Stimulated activated CD8-positive, alpha-beta memory T cell treated with anti-CD3 and anti-CD28 coated beads, Interleukin-12 subunit alpha, Interleukin-12 subunit beta, amount 100 ng/mL, for 24 hours (primary cell): ENCODE results near the gene PSMA6.
"Not testable (repeated sequence)": the region's sequence is repeated elsewhere in the genome, so short reads cannot be mapped to it uniquely, and the experiment has no call there.

ENCODE experiments used
- DNase-seq: peaks from one replicate; pipeline ENCODE4 v3.0.0-alpha.2; 2020; ENCODE audit errors: extremely low read depth

PSMA6 gene

GRCh38 chr14:35320472-35320871 is 28.3 kb downstream of the PSMA6 start:
- no peak for DNase-seq

DNA sequence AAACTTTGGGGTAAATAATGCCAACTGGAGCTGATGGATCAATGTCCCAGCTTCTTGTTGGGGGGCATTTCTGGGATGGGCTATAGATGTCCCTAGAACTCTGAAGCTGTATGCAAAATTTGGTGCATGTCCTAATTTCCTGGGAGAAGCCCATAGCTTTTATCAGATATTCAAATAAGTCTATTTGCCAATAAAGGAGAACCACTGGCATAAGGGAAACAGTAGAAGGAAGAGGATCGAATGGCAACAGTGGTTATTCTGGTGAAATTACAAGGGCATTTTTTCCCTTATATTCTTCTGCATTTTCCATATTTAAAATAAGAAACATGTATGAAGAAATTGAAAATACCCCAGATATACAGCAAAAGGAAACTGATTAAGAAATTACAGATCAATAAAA is 34.2 kb downstream of the PSMA6 start:
- DNase-seq = no peak

DNA sequence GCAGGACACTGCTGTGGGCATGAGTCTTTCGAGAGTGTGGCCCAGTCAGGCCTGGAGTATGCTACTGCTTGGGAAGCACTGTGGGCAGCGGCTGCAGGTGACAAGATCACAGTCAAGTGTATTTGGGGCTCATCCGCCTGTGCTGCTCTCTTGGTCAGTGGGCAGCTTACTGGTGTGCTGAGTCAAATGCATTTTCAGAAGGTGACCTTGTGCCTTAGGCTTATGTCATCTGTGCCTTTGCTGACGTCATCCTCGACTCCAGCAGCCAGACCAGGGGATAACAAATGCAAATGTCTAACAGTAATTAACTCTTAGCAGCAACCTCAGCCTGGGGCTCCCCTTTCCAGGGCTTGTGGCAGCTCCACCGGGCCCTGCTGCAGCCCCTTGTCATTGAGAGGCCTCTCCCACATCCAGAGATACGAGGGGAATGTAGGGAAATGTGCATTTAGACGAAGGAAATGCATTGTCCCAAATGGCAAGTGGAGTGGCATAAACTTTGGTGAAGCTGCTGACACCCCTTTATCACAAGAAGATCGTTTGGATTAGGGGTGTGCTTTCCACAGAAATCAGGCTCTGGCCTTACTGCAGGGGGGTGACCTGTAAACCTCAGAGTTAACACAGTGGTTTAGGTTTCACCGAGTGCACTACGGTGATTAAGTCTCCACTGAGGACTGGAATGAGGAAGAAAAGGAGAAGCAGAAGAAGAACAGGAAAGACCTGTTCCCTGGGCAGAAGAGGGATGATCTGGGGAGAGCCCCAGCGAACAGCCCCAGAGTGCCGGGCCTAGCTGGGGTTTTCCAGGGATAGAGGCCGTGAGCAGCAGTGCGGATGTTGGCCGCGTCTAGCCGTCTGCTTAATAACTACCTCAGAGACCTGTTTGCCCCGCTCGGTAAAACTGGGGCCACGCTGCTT is 39.7 kb downstream of the PSMA6 start:
- no peak for DNase-seq

- DNase-seq = no peak
These were observed 40.5 kb downstream of the PSMA6 start for GRCh38 chr14:35332517-35333263.

GRCh38 chr14:35333264-35333730 is 41.1 kb downstream of the PSMA6 start:
- no peak for DNase-seq

GRCh38 chr14:35333797-35334743 is 41.9 kb downstream of the PSMA6 start:
- DNase-seq = no peak

- DNase-seq = no peak
These were observed 43.4 kb downstream of the PSMA6 start for GRCh38 chr14:35335388-35336092.

DNA sequence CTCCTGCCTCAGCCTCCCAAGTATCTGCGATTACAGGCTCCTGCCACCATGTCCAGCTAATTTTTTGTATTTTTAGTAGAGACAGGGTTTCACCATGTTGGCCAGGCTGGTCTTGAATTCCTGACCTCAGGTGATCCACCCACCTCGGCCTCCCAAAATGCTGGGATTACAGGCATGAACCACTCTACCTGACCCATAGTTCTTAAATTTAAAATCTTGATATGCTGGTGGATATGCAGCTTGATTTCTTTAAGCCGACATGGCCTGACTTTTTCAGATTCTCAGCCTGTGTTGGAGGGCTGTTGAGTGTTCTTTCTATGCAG is 44.0 kb downstream of the PSMA6 start:
- not testable (repeated sequence) for DNase-seq

DNA sequence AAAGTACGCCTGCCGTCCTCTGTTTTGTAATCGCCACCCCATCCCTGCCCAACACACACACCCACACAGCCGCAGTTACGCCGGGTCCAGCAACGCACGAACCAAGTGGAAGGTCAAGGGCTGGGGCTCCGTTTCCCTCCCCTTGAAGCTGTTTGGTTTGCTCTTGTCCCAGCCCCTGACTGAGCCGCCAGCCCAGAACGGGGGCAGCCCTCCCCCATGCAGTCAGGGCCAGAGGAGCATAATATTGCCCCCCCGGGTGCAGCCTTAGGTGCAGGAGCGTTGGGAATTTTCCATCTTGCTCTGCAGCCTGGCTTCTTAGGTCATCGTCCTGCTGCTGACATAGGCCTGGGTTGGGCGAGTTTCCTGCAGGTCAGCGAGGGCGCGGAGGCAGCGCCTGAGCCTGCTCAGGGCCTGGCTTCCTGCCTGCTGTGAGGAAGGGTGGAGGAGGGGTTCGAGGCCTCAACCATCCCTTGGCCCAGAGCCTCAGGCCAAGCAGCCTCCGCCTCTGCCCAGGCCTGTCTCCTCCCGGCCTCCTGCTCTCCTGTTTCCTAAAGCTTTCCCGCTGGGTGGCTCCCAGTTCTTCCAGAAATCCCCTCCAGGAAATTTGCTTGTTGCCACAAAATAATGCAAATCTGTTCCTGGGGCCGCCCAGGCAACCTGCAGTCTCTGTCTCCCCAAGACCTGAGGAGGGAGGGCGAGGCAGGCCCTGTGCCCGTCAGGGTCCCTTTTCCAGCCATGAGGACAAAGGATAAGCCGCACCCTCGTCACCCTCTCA is 44.5 kb downstream of the PSMA6 start:
- DNase-seq = no peak

GRCh38 chr14:35337269-35338255 is 45.4 kb downstream of the PSMA6 start:
- DNase-seq = no peak

DNA sequence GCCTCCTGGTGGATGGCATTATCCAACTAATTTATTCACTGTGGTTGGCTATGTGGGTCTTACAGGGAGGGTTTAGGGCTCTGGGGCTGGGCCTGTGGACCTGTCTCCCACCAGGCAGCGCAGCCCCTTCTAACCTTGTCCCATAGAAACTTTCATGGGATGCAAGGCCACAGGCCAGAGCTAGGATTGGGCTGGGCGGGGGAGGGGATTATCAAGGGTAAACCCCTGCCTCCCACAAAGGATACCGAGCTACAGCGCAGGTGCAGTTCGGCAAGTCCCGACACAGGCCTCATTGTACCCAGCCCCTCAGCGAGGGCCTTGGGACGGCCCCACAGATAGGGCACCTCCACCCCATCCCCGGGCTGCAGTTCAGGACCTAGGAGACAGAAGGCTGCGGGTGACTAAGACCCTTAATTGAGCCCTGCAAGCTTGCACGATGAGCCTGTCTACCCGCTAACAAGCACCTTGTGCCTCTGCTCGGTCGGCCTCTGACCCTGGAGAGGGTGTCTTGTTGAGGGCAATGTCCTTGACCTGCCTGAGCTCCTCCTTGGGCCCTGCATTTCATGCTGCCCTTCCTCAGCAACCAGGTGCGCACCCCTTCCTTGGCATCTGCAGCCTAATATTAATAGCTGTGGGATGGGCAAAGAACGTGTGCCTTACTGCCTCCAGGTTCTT is 46.7 kb downstream of the PSMA6 start:
- DNase-seq = no peak

DNA sequence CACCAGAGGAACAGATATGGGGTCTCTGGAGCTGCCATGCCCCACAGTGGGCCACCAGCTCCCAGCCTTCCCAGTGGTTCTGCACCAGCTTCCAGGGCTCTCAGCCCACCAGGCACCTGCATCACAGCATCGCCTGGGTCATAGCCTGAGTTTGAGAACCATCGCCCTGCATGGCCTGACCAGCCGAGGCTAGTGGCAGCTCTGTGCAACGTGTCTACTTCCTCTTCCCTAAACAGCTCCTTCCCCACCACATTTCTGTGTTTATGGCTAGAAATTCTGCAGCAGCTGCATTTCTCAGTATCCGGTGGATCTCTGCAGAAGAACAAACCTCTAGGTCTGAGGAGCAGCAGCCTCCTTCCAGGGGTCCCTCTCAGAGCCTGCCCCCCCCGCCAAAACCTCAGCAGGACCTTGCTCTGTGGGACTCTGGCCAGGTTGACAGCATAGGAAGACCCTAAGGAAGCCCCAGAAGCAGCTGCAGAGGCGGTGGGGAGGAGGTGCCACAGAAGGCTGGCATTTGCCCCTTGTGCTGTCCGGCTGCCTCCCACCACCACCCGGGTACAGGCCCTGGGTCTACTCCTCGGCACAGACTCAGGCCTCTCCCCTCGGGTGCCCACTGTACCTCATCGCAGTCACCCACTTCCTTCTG is 47.7 kb downstream of the PSMA6 start:
- DNase-seq = no peak

DNA sequence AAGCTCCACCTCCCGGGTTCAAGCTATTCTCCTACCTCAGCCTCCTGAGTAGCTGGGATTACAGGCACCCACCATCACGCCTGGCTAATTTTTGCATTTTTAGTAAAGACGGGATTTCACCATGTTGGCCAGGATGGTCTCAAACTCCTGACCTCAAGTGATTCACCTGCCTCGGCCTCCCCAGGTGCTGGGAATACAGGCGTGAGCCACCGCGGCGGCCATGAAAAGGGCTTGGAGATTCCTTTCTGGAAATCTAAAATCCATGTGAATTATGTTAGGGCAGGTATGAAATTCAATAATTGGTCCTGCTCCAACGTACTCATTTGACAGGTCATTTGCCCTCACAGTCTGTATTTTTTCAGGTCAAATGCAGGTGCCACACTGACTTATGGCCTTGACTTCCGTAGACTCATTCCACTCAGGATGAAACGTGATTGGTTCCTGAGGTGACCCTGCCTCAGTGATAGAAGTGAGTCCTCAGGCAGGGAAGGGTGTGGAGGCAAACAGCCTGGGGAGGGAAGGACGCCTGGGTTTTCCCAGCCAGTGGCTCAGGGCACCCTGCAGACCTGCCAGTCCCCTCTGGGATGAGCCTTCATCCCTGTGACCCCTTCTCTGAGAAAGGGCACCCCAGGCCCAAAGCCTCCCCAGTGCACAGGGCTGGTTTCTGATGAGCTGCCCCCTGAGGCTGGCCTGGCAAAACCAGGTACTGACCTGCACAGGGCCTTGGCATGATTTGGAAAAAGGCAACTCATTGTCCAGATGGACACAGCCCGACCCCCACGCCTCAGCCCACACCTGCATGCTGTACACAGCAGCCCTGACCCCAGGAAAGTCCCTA is 48.7 kb downstream of the PSMA6 start:
- no peak for DNase-seq

GRCh38 chr14:35341454-35341750 is 49.2 kb downstream of the PSMA6 start:
- no peak for DNase-seq

DNA sequence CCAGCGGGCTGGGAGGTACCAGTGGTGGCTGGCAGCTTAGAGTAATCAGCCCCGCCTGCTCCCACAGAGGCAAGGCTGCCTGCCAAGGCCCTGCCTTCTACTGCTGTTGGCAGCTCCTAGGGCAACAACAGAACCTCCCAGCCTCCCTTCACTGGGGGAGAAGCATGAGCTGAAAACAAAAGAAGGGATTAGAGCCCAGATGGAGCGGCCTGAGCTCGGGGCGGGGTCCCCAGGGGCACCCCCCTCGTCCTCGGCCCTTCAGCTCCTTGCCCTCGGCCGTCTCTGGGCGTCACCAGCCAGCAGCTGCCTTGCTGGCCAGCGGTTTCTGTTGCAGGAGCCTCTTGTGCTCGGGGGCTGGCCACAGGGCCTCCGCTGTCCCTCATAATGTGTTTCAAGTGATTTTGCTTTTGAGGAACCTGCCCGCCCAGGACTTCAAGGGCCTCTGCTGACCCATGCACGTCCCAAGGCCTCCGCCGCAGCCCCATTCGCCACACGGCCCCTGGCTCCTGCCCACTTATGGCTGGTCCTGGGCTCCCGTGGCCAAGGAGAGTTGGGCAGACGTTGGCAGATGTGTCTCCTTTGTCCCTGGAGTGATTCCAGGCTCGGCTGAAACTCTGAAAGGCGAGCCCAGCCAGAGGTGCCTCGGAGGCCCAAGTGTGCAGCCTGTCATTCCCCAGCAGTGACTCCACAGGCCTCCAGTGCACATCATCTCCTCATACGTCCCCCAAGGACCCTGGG is 49.7 kb downstream of the PSMA6 start:
- DNase-seq = no peak

DNA sequence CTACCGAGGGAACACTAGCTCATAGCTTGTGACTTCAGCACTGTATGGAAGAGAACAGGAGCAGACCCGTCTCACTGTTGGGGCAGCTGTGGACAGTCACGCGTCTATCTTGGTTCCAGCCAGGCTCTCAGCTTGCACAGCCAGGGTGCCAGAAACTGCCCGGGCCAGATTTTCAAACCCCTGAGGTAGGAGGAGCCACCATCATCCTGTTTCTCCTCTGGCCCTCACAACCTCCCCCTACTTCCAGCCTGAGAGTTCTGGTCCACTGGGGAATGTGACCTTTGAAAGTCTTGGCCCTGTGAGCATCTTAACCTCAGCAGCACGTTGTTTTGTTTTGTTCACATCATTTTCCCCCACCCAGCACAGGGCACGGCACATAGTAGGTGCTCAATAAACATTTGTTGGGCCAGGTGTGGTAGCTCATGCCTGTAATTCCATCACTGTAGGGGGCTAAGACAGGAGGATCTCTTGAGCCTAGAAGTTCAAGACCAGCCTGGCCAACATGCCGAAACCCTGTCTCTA is 50.4 kb downstream of the PSMA6 start:
- no peak for DNase-seq

DNA sequence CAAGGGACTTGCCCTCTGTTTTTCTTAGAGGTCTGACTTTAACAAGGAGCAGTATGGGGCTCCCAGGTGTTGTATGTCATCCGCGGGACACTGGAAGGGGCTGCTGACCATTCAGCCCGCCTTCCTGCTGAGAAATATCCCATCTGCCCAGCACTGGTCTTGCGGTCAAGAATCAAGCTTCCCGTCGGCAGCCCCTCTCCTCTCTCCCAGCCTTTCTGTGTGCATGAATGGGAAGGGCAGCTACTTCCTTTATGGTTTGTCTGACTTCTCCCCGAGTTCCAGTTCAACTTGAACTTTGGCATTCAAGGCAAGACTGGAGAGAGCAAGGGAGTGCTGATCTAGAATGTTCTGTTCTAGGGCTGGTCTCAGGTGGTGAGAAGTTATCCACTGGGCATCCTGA is 51.5 kb downstream of the PSMA6 start:
- DNase-seq = no peak
